Measurements from ENCODE around the gene DOCK7. TPM values are rescaled to one million over a fixed set of nuclear protein-coding genes. Genes with fewer than 3 reads are reported as not detected.
"Not testable (repeated sequence)": the region's sequence is repeated elsewhere in the genome, so short reads cannot be mapped to it uniquely, and the experiment has no call there.

DOCK7 gene
- total and polyA plus RNA-seq, 9 donors: 12.7 to 43.1 (median 38.2) TPM

DNA sequence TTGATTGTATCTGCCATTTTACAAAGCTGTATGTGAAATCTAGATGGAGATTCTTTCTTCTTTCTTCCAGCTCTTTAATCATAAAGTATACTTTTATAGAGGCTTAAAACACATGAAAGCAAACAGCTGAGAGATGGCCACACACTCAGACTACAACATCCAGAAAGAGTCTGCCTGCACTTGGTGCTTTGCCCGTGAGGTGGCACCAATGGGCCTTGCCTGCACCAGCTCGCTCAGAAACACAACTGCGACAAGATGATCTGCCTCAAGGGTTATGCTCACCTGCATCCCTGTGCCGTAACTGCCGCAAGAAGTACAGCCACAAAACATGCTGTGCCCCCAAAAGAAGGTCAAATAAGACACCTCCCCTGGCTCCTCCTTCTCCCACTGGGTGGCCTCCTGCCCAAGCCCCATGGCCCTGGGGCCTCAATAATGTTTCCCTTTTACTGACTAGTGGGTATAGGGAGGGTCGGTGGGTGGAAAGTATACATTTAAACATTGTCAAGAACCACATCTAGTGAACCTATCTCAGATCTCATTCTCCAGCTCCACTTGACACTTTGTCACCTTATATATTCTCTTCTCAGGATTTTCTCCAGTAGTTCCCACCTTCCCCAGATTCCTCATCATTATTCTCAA lies 157.6 kb downstream of the DOCK7 start:
- DNase-seq: peak in 1 of 5 donors; percentile 22

GRCh38 chr1:62529227-62529626 lies 159.0 kb downstream of the DOCK7 start:
- WGBS, 3 donors: 82 to 87% (median 84%) methylated on average over 4 of the region's 4 CpGs
- no peak for DNase-seq
- no peaks in the 10 kb centered on the region for H3K9me3 ChIP-seq
- H3K4me1 ChIP-seq (ENCODE audit: insufficient read depth): no peaks in the 10 kb centered on the region
- TF ChIP-seq POLR2A (IDR thresholded peaks at IDR 0.05) (no peak), EP300 (IDR thresholded peaks at IDR 0.05) (no peak)
- TF ChIP-seq, protein P1, sequence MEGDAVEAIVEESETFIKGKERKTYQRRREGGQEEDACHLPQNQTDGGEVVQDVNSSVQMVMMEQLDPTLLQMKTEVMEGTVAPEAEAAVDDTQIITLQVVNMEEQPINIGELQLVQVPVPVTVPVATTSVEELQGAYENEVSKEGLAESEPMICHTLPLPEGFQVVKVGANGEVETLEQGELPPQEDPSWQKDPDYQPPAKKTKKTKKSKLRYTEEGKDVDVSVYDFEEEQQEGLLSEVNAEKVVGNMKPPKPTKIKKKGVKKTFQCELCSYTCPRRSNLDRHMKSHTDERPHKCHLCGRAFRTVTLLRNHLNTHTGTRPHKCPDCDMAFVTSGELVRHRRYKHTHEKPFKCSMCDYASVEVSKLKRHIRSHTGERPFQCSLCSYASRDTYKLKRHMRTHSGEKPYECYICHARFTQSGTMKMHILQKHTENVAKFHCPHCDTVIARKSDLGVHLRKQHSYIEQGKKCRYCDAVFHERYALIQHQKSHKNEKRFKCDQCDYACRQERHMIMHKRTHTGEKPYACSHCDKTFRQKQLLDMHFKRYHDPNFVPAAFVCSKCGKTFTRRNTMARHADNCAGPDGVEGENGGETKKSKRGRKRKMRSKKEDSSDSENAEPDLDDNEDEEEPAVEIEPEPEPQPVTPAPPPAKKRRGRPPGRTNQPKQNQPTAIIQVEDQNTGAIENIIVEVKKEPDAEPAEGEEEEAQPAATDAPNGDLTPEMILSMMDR (IDR thresholded peaks at IDR 0.05): no peak
- no peak overlapping the region for H3K4me3 ChIP-seq
- no peaks in the 10 kb centered on the region for H3K27me3 ChIP-seq
- intact Hi-C loops (cut with DNase I): no loop called here
- H3K27ac ChIP-seq: no peak overlapping the region
- H3K36me3 ChIP-seq: no peaks in the 10 kb centered on the region

More for the DNA sequence above, 157.6 kb downstream of the DOCK7 start:
- Histone ChIP-seq H3K4me1 (ENCODE audit: insufficient read depth) (no peaks in the 10 kb centered on the region), H3K36me3 (no peaks in the 10 kb centered on the region), H3K27ac (no peak overlapping the region), H3K27me3 (no peaks in the 10 kb centered on the region), H3K9me3 (no peaks in the 10 kb centered on the region), H3K4me3 (no peak overlapping the region)
- TF ChIP-seq, protein P1 (IDR thresholded peaks at IDR 0.05): no peak
- TF ChIP-seq POLR2A (IDR thresholded peaks at IDR 0.05) (no peak), EP300 (IDR thresholded peaks at IDR 0.05) (no peak)
- intact Hi-C loops (cut with DNase I): no loop called here
- 78 to 83% (median 83%) methylated on average over 6 of the region's 6 CpGs for WGBS, 3 donors

DNA sequence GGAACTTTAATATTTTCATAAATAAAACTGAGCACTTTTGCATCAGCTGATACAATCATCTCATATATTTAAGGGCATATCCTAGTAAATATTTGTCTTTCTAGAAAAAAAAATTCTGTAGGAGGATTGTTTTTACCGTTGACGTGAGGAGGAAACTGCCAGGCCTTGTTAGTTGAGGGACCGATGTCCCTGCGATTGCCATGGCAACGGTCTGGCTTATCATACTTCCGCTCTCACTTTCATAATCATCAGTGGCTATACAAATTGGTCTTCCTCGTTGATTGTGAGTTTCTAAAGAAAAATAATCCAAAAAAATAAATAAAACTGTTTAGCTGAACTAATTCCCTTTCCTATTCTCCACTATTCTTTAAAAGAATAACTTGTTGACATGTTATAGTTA lies 160.2 kb downstream of the DOCK7 start:
- TF ChIP-seq, protein P1 (IDR thresholded peaks at IDR 0.05): no peak
- no peak for TF ChIP-seq EP300 (IDR thresholded peaks at IDR 0.05)
- TF ChIP-seq POLR2A (IDR thresholded peaks at IDR 0.05): no peak
- WGBS, 3 donors: 44 to 71% (median 59%) methylated on average over 7 of the region's 7 CpGs

GRCh38 chr1:62527346-62527745 lies 160.8 kb downstream of the DOCK7 start:
- intact Hi-C loops (cut with DNase I): not testable (repeated sequence)

More for the DNA sequence above, 160.2 kb downstream of the DOCK7 start:
- Histone ChIP-seq H3K9me3 (no peaks in the 10 kb centered on the region), H3K4me1 (ENCODE audit: insufficient read depth) (no peaks in the 10 kb centered on the region), H3K27ac (no peak overlapping the region), H3K36me3 (no peaks in the 10 kb centered on the region), H3K4me3 (no peak overlapping the region), H3K27me3 (no peaks in the 10 kb centered on the region)
- intact Hi-C loops (cut with DNase I): no loop called here
- no peak for DNase-seq

DNA sequence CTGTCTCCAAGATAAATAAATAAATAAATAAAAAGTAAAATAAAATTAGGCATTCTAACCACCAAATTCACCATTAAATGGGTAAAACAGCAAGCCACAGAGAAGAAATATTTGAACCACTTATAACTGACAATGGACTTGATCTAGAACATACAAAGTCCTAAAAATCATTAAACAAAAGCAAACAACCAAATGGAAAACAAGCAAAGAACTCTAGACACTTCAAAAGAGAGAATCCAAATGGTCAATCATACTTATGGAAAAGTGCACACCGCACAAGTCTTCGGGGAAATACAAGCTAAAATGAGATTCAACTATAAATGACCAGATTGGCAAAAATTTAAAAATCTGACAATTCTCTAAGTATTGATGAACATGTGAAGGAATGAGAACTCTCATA lies 164.3 kb downstream of the DOCK7 start:
- H3K4me3 ChIP-seq: no peak overlapping the region
- DNase-seq: no peak
- H3K9me3 ChIP-seq: no peaks in the 10 kb centered on the region
- H3K36me3 ChIP-seq: no peaks in the 10 kb centered on the region
- intact Hi-C loops (cut with DNase I): no loop called here
- H3K27me3 ChIP-seq: no peaks in the 10 kb centered on the region
- no peaks in the 10 kb centered on the region for H3K4me1 ChIP-seq (ENCODE audit: insufficient read depth)
- 96 to 97% (median 97%) methylated on average over 2 of the region's 2 CpGs for WGBS, 3 donors
- no peak overlapping the region for H3K27ac ChIP-seq
- TF ChIP-seq POLR2A (IDR thresholded peaks at IDR 0.05) (no peak), EP300 (IDR thresholded peaks at IDR 0.05) (no peak)

More at GRCh38 chr1:62527346-62527745, 160.8 kb downstream of the DOCK7 start:
- H3K4me1 ChIP-seq (ENCODE audit: insufficient read depth); H3K27me3 ChIP-seq; DNase-seq; H3K27ac ChIP-seq; H3K9me3 ChIP-seq; H3K36me3 ChIP-seq; H3K4me3 ChIP-seq: not testable (repeated sequence)
- WGBS, 3 donors: 87 to 98% (median 96%) methylated on average over 6 of the region's 6 CpGs

All from ovary (tissue), 9 donors.